Activated B cell treated with CpG ODN at 0.5 μM for 24 hours (primary cell): ENCODE measurements around the gene B3GNT2. TPM values are rescaled to one million over a fixed set of nuclear protein-coding genes. Genes with fewer than 3 reads are reported as not detected.

Experiments used
- ATAC-seq: fragments of 200-7000 bp; cut with Tn5 transposase; one replicate; pipeline ENCODE4 v1.10.0; 2021; ENCODE audit warnings: low read depth, mild to moderate bottlenecking, moderate library complexity
- CTCF ChIA-PET: fragments of 350-600 bp; sonication (Branson Sonifier 250); formaldehyde crosslinking; loops from one replicate; lab custom pipeline; 2021; ENCODE audit warnings: antibody characterized with exemption; lab: Charles Lee
- POLR2A ChIA-PET: fragments of 350-600 bp; sonication (Branson Sonifier 250); formaldehyde crosslinking; loops from one replicate; lab custom pipeline; 2021; ENCODE audit warnings: antibody characterized with exemption; lab: Charles Lee
- DNase-seq: peaks from one replicate; pipeline ENCODE4 v3.0.0; 2022
- H3K27ac Mint-ChIP-seq: one replicate; pipeline ENCODE4 v1.8.0; 2020; ENCODE audit warnings: mixed read lengths
- H3K27me3 Mint-ChIP-seq: one replicate; pipeline ENCODE4 v1.8.0; 2021; ENCODE audit warnings: mixed read lengths
- H3K36me3 Mint-ChIP-seq: one replicate; pipeline ENCODE4 v1.8.0; 2021; ENCODE audit warnings: low read depth, mixed read lengths
- H3K4me1 Mint-ChIP-seq: one replicate; pipeline ENCODE4 v1.8.0; 2021; ENCODE audit warnings: mixed read lengths
- H3K4me3 Mint-ChIP-seq: one replicate; pipeline ENCODE4 v1.8.0; 2020; ENCODE audit warnings: mild to moderate bottlenecking, mixed read lengths
- H3K9me3 Mint-ChIP-seq: one replicate; pipeline ENCODE4 v1.8.0; 2020; ENCODE audit warnings: mixed read lengths
- CTCF ChIP-seq: fragments of 200-600 bp; IDR thresholded peaks from one replicate; pipeline ENCODE4 v1.8.0; 2022; ENCODE audit warnings: antibody characterized with exemption, mild to moderate bottlenecking
- intact Hi-C: fragments of 100-400 bp; cut with micrococcal nuclease; formaldehyde crosslinking; loops from one replicate; pipeline ENCODE4 v1.15.1; 2024
- total RNA-seq: library from RNA; stranded (reverse); gene quantifications from 2 replicates; pipeline ENCODE4 v1.2.3, GENCODE V29; 2022

Gene B3GNT2
- total RNA-seq, 1 donor from 2014 or later: 34.9 TPM

GRCh38 chr2:62217970-62218369 is 22.1 kb downstream of the B3GNT2 start:
- peaks cover 53% of the 10 kb centered on the region for H3K36me3 Mint-ChIP-seq
- intact Hi-C loops: no loop called here

GRCh38 chr2:62219407-62220159 is 23.7 kb downstream of the B3GNT2 start:
- Mint-ChIP-seq H3K4me1 (peaks cover 79% of the 10 kb centered on the region), H3K4me3 (no peak overlapping the region), H3K36me3 (peaks cover 53% of the 10 kb centered on the region), H3K9me3 (peaks cover 5% of the 10 kb centered on the region), H3K27ac (peak overlapping the region; percentile 65), H3K27me3 (no peaks in the 10 kb centered on the region)
- ChIA-PET CTCF (no interaction called here), POLR2A (interaction anchor here (0.6 kb wide), 1 partner anchor 20 kb away, joined by 3 read pairs; no protein-coding TSS in a partner anchor)
- no peak for TF ChIP-seq CTCF
- no peak for ATAC-seq
- DNase-seq: no peak
- intact Hi-C loops: no loop called here

More at GRCh38 chr2:62217970-62218369, 22.1 kb downstream of the B3GNT2 start:
- no peak for TF ChIP-seq CTCF
- peaks cover 87% of the 10 kb centered on the region for H3K4me1 Mint-ChIP-seq
- no peak for DNase-seq
- no peak for ATAC-seq
- CTCF ChIA-PET: no interaction called here
- H3K9me3 Mint-ChIP-seq: peaks cover 5% of the 10 kb centered on the region
- H3K27ac Mint-ChIP-seq: no peak overlapping the region
- H3K4me3 Mint-ChIP-seq: no peak overlapping the region
- POLR2A ChIA-PET: no interaction called here
- H3K27me3 Mint-ChIP-seq: no peaks in the 10 kb centered on the region

- peaks cover 63% of the 10 kb centered on the region for H3K36me3 Mint-ChIP-seq
- POLR2A ChIA-PET: no interaction called here
- intact Hi-C loops: no loop called here
These were observed 25.2 kb downstream of the B3GNT2 start for GRCh38 chr2:62221141-62221540.

GRCh38 chr2:62222171-62222570 is 26.3 kb downstream of the B3GNT2 start:
- peaks cover 5% of the 10 kb centered on the region for H3K9me3 Mint-ChIP-seq
- no peaks in the 10 kb centered on the region for H3K27me3 Mint-ChIP-seq
- H3K36me3 Mint-ChIP-seq: peaks cover 69% of the 10 kb centered on the region
- peaks cover 59% of the 10 kb centered on the region for H3K4me1 Mint-ChIP-seq
- ChIA-PET CTCF (no interaction called here), POLR2A (no interaction called here)
- TF ChIP-seq CTCF: no peak
- DNase-seq (no peak), ATAC-seq (no peak)
- H3K4me3 Mint-ChIP-seq: no peak overlapping the region
- H3K27ac Mint-ChIP-seq: no peak overlapping the region
- intact Hi-C loops: no loop called here

More at GRCh38 chr2:62221141-62221540, 25.2 kb downstream of the B3GNT2 start:
- DNase-seq: no peak
- CTCF ChIA-PET: no interaction called here
- Mint-ChIP-seq H3K27me3 (no peaks in the 10 kb centered on the region), H3K27ac (peak overlapping the region; percentile 36), H3K9me3 (peaks cover 5% of the 10 kb centered on the region), H3K4me3 (no peak overlapping the region), H3K4me1 (peaks cover 67% of the 10 kb centered on the region)
- TF ChIP-seq CTCF: no peak
- no peak for ATAC-seq

GRCh38 chr2:62222674-62223073 is 26.8 kb downstream of the B3GNT2 start:
- intact Hi-C loops: no loop called here
- POLR2A ChIA-PET: no interaction called here
- no peak for ATAC-seq
- no peak for DNase-seq
- peaks cover 73% of the 10 kb centered on the region for H3K36me3 Mint-ChIP-seq
- CTCF ChIA-PET: no interaction called here
- H3K9me3 Mint-ChIP-seq: peaks cover 5% of the 10 kb centered on the region
- no peaks in the 10 kb centered on the region for H3K27me3 Mint-ChIP-seq
- H3K27ac Mint-ChIP-seq: no peak overlapping the region
- TF ChIP-seq CTCF: no peak
- H3K4me1 Mint-ChIP-seq: peaks cover 60% of the 10 kb centered on the region
- H3K4me3 Mint-ChIP-seq: no peak overlapping the region
